NK-92 treated with Interleukin-12 subunit alpha and Interleukin-12 subunit beta, amount 100 ng/mL, for 24 hours (cell line): ENCODE data around the gene SPACA4.

Experiments used
- DNase-seq: peaks from one replicate; lab custom pipeline; 2025; lab: John Stamatoyannopoulos, UW

SPACA4 gene

GRCh38 chr19:48596679-48597465 is 9.7 kb upstream of the SPACA4 start:
- DNase-seq = no peak

GRCh38 chr19:48598996-48599700 is 7.4 kb upstream of the SPACA4 start:
- DNase-seq = no peak

- DNase-seq = no peak
Measured at GRCh38 chr19:48600679-48601417, 5.7 kb upstream of the SPACA4 start.

- no peak for DNase-seq
Measured at GRCh38 chr19:48603001-48603400, 3.5 kb upstream of the SPACA4 start.

GRCh38 chr19:48603449-48603848 is 3.1 kb upstream of the SPACA4 start:
- DNase-seq = no peak

GRCh38 chr19:48603850-48604249 is 2.7 kb upstream of the SPACA4 start:
- no peak for DNase-seq

GRCh38 chr19:48607359-48607755 is 815 bp downstream of the SPACA4 start:
- DNase-seq = no peak

GRCh38 chr19:48608798-48609263 is 2.3 kb downstream of the SPACA4 start:
- no peak for DNase-seq

GRCh38 chr19:48609571-48610108 is 3.1 kb downstream of the SPACA4 start:
- no peak for DNase-seq

- no peak for DNase-seq
Measured at GRCh38 chr19:48611872-48612271, 5.3 kb downstream of the SPACA4 start.

- DNase-seq = no peak
Measured at GRCh38 chr19:48613024-48613851, 6.7 kb downstream of the SPACA4 start.

GRCh38 chr19:48613852-48614435 is 7.4 kb downstream of the SPACA4 start:
- no peak for DNase-seq

- DNase-seq = no peak
Measured at GRCh38 chr19:48614436-48615230, 8.1 kb downstream of the SPACA4 start, which contains the start of gene FAM83E. Gene FAM83E (minus strand): TSS chr19:48615076. CDS start chr19:48613372, 1,704 bp downstream.

GRCh38 chr19:48615231-48616040 is 8.9 kb downstream of the SPACA4 start:
- no peak for DNase-seq

GRCh38 chr19:48616041-48616436 is 9.5 kb downstream of the SPACA4 start:
- no peak for DNase-seq

GRCh38 chr19:48616491-48617056 is 10.0 kb downstream of the SPACA4 start:
- DNase-seq = no peak

- DNase-seq = no peak
Measured at GRCh38 chr19:48617146-48617937, 10.8 kb downstream of the SPACA4 start.

- DNase-seq = no peak
Measured at GRCh38 chr19:48618278-48618915, 11.9 kb downstream of the SPACA4 start.
